B cell (primary cell): ENCODE measurements around the gene PCSK2. TPM values are rescaled to one million over a fixed set of nuclear protein-coding genes. Genes with fewer than 3 reads are reported as not detected.

Source experiments
- ATAC-seq: fragments of 200-7000 bp; cut with Tn5 transposase; one replicate; pipeline ENCODE4 v1.10.0; 2021; ENCODE audit warnings: low read depth, mild to moderate bottlenecking, moderate number of reproducible peaks, moderate library complexity
- CTCF ChIA-PET: fragments of 350-600 bp; sonication (Branson Sonifier 250); formaldehyde crosslinking; loops from one replicate; lab custom pipeline; 2021; ENCODE audit warnings: antibody characterized with exemption, inconsistent platforms; lab: Charles Lee
- POLR2A ChIA-PET: fragments of 350-600 bp; sonication (Branson Sonifier 250); formaldehyde crosslinking; loops from one replicate; lab custom pipeline; 2021; ENCODE audit warnings: antibody characterized with exemption; lab: Charles Lee
- DNase-seq: peaks from one replicate; pipeline ENCODE4 v3.0.0; 2013
- H2AFZ ChIP-seq: 2 replicates; pipeline ENCODE4 v1.6.1; 2012; ENCODE audit warnings: mild to moderate bottlenecking, low read depth, low read length; ENCODE audit not compliant: insufficient read depth, poor library complexity, severe bottlenecking
- H3K27ac ChIP-seq, 2 donors: 1 replicate in 1 of 2; 2 replicates in 1 of 2; pipeline ENCODE4 v1.5.1; 2012 to 2013; ENCODE audit warnings: low read length in 2 of 2, mild to moderate bottlenecking in 2 of 2, moderate library complexity in 1 of 2
- H3K27me3 ChIP-seq, 4 experiments: fragments of 200-600 bp in 1 of 4; sonication (generic) in 1 of 4; replicated peaks in 1 of 4; 1 replicate in 2 of 4; 2 replicates in 2 of 4; pipeline versions ENCODE4 v1.6.1 to v1.7.0; 2013 to 2016; ENCODE audit warnings: low read length in 3 of 4, mild to moderate bottlenecking in 2 of 4, mixed read lengths in 1 of 4, moderate library complexity in 1 of 4; ENCODE audit not compliant: insufficient read depth in 4 of 4, control insufficient read depth in 3 of 4; ENCODE audit errors: control extremely low read depth in 1 of 4
- H3K36me3 ChIP-seq, 2 experiments: replicated peaks in 1 of 2; 1 replicate in 1 of 2; 2 replicates in 1 of 2; pipeline versions ENCODE4 v1.6.1 to v1.7.1; 2013; ENCODE audit warnings: low read length in 1 of 2; ENCODE audit not compliant: insufficient read depth in 2 of 2, control insufficient read depth in 1 of 2; ENCODE audit errors: control extremely low read depth in 1 of 2, extremely low read depth in 1 of 2
- H3K4me1 ChIP-seq, 2 donors: fragments of 200-600 bp in 1 of 2; sonication (generic) in 1 of 2; 1 replicate in 1 of 2; 2 replicates in 1 of 2; pipeline versions ENCODE4 v1.5.1 to v1.6.1; 2013 to 2017; ENCODE audit warnings: low read length in 2 of 2; ENCODE audit not compliant: control insufficient read depth in 2 of 2, insufficient read depth in 2 of 2
- H3K4me2 ChIP-seq: replicated peaks from 2 replicates; pipeline ENCODE3; 2012; ENCODE audit warnings: mild to moderate bottlenecking, low read depth, low read length; ENCODE audit not compliant: poor library complexity, severe bottlenecking
- H3K4me3 ChIP-seq, 5 experiments: fragments of 200-600 bp in 1 of 5; sonication (generic) in 1 of 5; 1 replicate in 3 of 5; 2 replicates in 2 of 5; pipeline versions ENCODE4 v1.5.1 to v1.7.0; 2011 to 2016; ENCODE audit warnings: low read length in 4 of 5, mild to moderate bottlenecking in 4 of 5, low read depth in 2 of 5, control low read depth in 1 of 5, moderate library complexity in 1 of 5; ENCODE audit not compliant: insufficient read depth in 1 of 5; ENCODE audit errors: control extremely low read depth in 1 of 5, extremely low read depth in 1 of 5
- H3K79me2 ChIP-seq: fragments of 200-600 bp; sonication (generic); one replicate; pipeline ENCODE4 v1.6.0; 2016; ENCODE audit warnings: low read length; ENCODE audit not compliant: control insufficient read depth, insufficient read depth
- H3K9ac ChIP-seq: fragments of 200-600 bp; sonication (generic); 2 replicates; pipeline ENCODE4 v1.6.1; 2017; ENCODE audit warnings: mild to moderate bottlenecking, low read length, moderate library complexity
- H3K9me3 ChIP-seq, 3 donors: one replicate each; pipeline versions ENCODE4 v1.6.1 to v1.7.1; 2013; ENCODE audit warnings: low read length in 2 of 3; ENCODE audit not compliant: control insufficient read depth in 2 of 3, insufficient read depth in 1 of 3; ENCODE audit errors: control extremely low read depth in 1 of 3
- H4K20me1 ChIP-seq: 2 replicates; pipeline ENCODE4 v1.6.0; 2012; ENCODE audit warnings: mild to moderate bottlenecking, low read length; ENCODE audit not compliant: insufficient read depth, control insufficient read depth, poor library complexity, severe bottlenecking
- H3K27ac Mint-ChIP-seq: one replicate; pipeline ENCODE4 v1.8.0; 2021; ENCODE audit warnings: mixed read lengths
- H3K27me3 Mint-ChIP-seq: one replicate; pipeline ENCODE4 v1.8.0; 2021; ENCODE audit warnings: mixed read lengths
- H3K4me1 Mint-ChIP-seq: one replicate; pipeline ENCODE4 v1.8.0; 2021; ENCODE audit warnings: mixed read lengths
- H3K4me3 Mint-ChIP-seq: one replicate; pipeline ENCODE4 v1.8.0; 2021; ENCODE audit warnings: mixed read lengths
- H3K9me3 Mint-ChIP-seq: one replicate; pipeline ENCODE4 v1.8.0; 2022; ENCODE audit warnings: mixed read lengths; ENCODE audit not compliant: insufficient read depth
- CTCF ChIP-seq: fragments of 200-600 bp; IDR thresholded peaks from one replicate; pipeline ENCODE4 v1.8.0; 2022; ENCODE audit warnings: antibody characterized with exemption, mild to moderate bottlenecking
- EZH2 ChIP-seq: IDR thresholded peaks from 2 replicates; pipeline ENCODE4 v1.6.1; 2012; ENCODE audit warnings: borderline replicate concordance, low read depth, mild to moderate bottlenecking, moderate library complexity, low read length; ENCODE audit not compliant: insufficient read depth, poor library complexity, severe bottlenecking
- WGBS: methylation state at CpG from one replicate; pipeline ENCODE4 v1.1.5; 2013; ENCODE audit warnings: missing lambda C conversion rate; ENCODE audit not compliant: insufficient coverage; 5-methylcytosine and 5-hydroxymethylcytosine counted together
- intact Hi-C: fragments of 100-400 bp; cut with micrococcal nuclease; formaldehyde crosslinking; loops from one replicate; pipeline ENCODE4 v1.10.0; 2022
- polyA plus RNA-seq: library from polyadenylated mRNA; depleted of rRNA; stranded (reverse); fragments of >200 nt; gene quantifications from 2 replicates; pipeline ENCODE4 v1.2.3, GENCODE V29; 2012
- total RNA-seq, 2 donors: library from RNA; stranded (reverse); fragments of 120-200 nt in 1 of 2; gene quantifications; 1 replicate in 1 of 2; 2 replicates in 1 of 2; pipeline versions ENCODE4 v1.2.3 to v1.2.4, GENCODE V29; 2013 to 2022

Gene PCSK2
- total and polyA plus RNA-seq, 2 donors (not counting 1 experiment from before 2014, with no cell fraction given), result not detected

- H3K4me3 Mint-ChIP-seq, result no peak overlapping the region
- Histone ChIP-seq H3K36me3 (no peaks in the 10 kb centered on the region), H3K9me3 (no peaks in the 10 kb centered on the region), H3K9ac (no peak overlapping the region), H3K27ac (no peak overlapping the region), H3K4me3 (no peak overlapping the region), H2AFZ (no peak overlapping the region), H3K4me1 (no peaks in the 10 kb centered on the region), H3K4me2 (no peak overlapping the region), H4K20me1 (no peaks in the 10 kb centered on the region), H3K79me2 (no peaks in the 10 kb centered on the region), H3K27me3 (no peaks in the 10 kb centered on the region)
- intact Hi-C loops, result no loop called here
- no peak for DNase-seq
- TF ChIP-seq CTCF, result no peak
- no peak for TF ChIP-seq EZH2
- no peak overlapping the region for H3K27ac Mint-ChIP-seq
- ChIA-PET CTCF (no interaction called here), POLR2A (no interaction called here)
- H3K27me3 Mint-ChIP-seq, result peaks cover 7% of the 10 kb centered on the region
- H3K4me1 Mint-ChIP-seq, result no peaks in the 10 kb centered on the region
- no peak for ATAC-seq
- WGBS, result no CpG with 5 or more reads among the region's 1 CpG
- no peaks in the 10 kb centered on the region for H3K9me3 Mint-ChIP-seq
Observed at GRCh38 chr20:17343091-17343490, 116.3 kb downstream of the PCSK2 start.

DNA sequence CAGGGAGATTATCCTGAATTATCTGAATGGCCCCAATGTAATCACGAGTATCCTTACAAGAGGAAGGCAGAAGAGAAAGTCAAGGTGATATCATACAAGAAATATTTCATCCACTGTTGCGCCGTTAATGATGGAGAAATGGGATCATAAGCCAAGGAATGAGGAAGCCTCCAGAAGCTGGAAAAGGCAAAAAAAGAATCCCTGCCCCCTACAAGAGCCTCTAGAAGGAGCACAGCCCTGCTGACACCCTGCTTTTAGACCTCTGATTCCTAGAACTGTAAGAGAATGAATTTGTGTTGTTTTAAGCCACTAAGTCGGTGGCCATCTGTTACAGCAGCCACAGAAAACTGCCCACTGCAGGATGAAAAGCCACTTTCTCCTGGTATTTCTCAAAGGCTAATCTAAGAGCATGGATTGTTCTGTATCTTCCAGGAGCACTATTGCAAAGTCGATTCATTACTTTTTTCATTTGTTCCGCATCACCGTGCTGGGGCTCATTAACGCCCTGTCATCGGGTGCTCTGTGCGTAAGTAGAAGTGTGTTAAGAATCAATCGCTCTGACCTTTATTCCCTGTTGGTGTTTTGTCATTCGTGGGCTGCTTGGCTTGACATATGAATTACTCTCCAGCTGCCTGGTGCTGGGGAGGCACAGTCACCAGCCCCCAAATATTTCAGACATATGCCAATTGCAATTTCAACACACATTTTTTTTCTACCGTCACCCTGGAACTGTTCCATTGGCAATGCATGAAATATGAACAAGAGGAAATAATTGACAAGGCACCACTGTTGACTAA lies 117.0 kb downstream of the PCSK2 start:
- WGBS, result 65% methylated on average over 8 of the region's 13 CpGs
- no peaks in the 10 kb centered on the region for H3K36me3 ChIP-seq
- Mint-ChIP-seq H3K27ac (no peak overlapping the region), H3K9me3 (no peaks in the 10 kb centered on the region), H3K4me3 (no peak overlapping the region), H3K27me3 (peaks cover 7% of the 10 kb centered on the region), H3K4me1 (no peaks in the 10 kb centered on the region)
- intact Hi-C loops, result no loop called here
- H3K4me1 ChIP-seq, result no peaks in the 10 kb centered on the region
- H4K20me1 ChIP-seq, result no peaks in the 10 kb centered on the region
- POLR2A ChIA-PET, result no interaction called here
- no peak overlapping the region for H2AFZ ChIP-seq
- no peak overlapping the region for H3K4me3 ChIP-seq
- no peak overlapping the region for H3K27ac ChIP-seq
- ATAC-seq (no peak), DNase-seq (no peak)
- H3K79me2 ChIP-seq, result no peaks in the 10 kb centered on the region
- CTCF ChIA-PET, result no interaction called here
- no peak overlapping the region for H3K4me2 ChIP-seq
- H3K27me3 ChIP-seq, result no peaks in the 10 kb centered on the region
- H3K9me3 ChIP-seq, result no peaks in the 10 kb centered on the region
- H3K9ac ChIP-seq, result no peak overlapping the region
- TF ChIP-seq CTCF (no peak), EZH2 (no peak)
